SH-SY5Y (cell line): ENCODE measurements around the gene KRTAP5-3.

Source experiments
- GATA2 ChIP-seq: IDR thresholded peaks from 2 replicates; pipeline ENCODE4 v1.6.1; 2011; ENCODE audit warnings: mild to moderate bottlenecking, low read depth, low read length
- GATA3 ChIP-seq: IDR thresholded peaks from 2 replicates; pipeline ENCODE4 v1.6.1; 2011; ENCODE audit warnings: low read depth, mild to moderate bottlenecking, low read length, moderate library complexity

DNA sequence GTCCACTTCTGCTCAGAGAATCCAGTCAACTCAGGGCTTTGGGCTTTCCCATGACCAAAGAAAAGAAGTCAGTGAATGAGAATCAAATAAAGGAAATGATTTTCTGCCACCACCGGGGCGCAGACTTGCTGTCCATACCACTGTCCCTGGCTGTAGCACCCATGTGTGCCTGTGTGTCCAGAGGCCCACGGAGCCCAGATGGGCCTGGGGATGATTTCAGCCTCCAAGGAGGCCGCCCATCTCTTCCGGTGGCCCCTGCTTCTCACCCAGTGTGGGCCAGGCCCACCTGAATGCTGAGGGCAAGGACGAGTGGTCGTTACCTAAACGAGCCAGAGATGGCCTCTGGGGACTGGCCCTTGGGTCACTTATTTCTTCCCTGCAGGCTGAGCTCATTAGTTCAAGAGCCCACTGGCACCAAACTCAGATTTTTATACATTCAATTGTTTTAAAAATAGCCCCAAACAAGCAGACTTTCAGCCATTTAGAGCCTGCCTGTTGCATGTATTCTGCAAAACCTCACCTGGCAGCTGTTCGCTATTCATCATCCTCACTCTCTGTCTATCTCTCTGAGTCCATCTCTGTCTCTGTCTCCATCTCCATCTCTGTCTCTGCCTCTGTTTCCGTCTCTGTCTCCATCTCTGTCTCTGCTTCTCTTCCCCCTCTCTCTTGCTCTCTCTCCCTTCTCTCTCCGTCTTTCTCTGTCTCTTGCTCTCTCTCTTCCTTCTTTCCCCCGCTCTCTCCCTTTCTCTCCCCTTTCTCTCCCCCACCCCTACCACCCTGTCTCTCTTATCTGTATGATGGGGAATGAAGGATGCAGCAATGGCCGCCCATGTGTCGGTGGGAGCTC, 45.5 kb upstream of the KRTAP5-3 start:
- TF ChIP-seq GATA3 (no peak), GATA2 (no peak)
